H9 (cell line): ENCODE results near the gene RPL12. TPM values are rescaled to one million over a fixed set of nuclear protein-coding genes. Genes with fewer than 3 reads are reported as not detected.

Source experiments
- DNase-seq: peaks from one replicate; pipeline ENCODE4 v3.0.0-alpha.2; 2017
- H2AFZ ChIP-seq: one replicate; pipeline ENCODE4 v1.6.1; 2013; ENCODE audit warnings: mild to moderate bottlenecking, low read length, control low read depth, moderate library complexity
- H2AK5ac ChIP-seq: 2 replicates; pipeline ENCODE4 v1.6.1; 2013; ENCODE audit warnings: low read length, control low read depth, mixed read lengths; ENCODE audit not compliant: insufficient read length
- H2BK120ac ChIP-seq: one replicate; pipeline ENCODE4 v1.6.1; 2013; ENCODE audit warnings: low read depth, mild to moderate bottlenecking, low read length, control low read depth, inconsistent platforms; ENCODE audit not compliant: poor library complexity, severe bottlenecking
- H2BK12ac ChIP-seq: 2 replicates; pipeline ENCODE4 v1.6.1; 2013; ENCODE audit warnings: low read length, control low read depth, mixed read lengths, low read depth; ENCODE audit not compliant: insufficient read length
- H2BK15ac ChIP-seq: 2 replicates; pipeline ENCODE4 v1.6.1; 2013; ENCODE audit warnings: low read depth, low read length, control low read depth
- H2BK20ac ChIP-seq: one replicate; pipeline ENCODE4 v1.6.1; 2013; ENCODE audit warnings: low read depth, mild to moderate bottlenecking, low read length, control low read depth, inconsistent platforms; ENCODE audit not compliant: poor library complexity, severe bottlenecking
- H2BK5ac ChIP-seq: 2 replicates; pipeline ENCODE4 v1.6.1; 2013; ENCODE audit warnings: low read length, control low read depth, mixed read lengths; ENCODE audit not compliant: insufficient read length
- H3K14ac ChIP-seq: 2 replicates; pipeline ENCODE4 v1.6.1; 2013; ENCODE audit warnings: low read length, control low read depth; ENCODE audit not compliant: insufficient read depth
- H3K18ac ChIP-seq: 2 replicates; pipeline ENCODE4 v1.6.1; 2013; ENCODE audit warnings: low read depth, mild to moderate bottlenecking, mixed read lengths, low read length, control low read depth; ENCODE audit not compliant: insufficient read length
- H3K23ac ChIP-seq: 2 replicates; pipeline ENCODE4 v1.6.1; 2013; ENCODE audit warnings: low read length, control low read depth, mixed read lengths, low read depth; ENCODE audit not compliant: insufficient read length
- H3K23me2 ChIP-seq: 2 replicates; pipeline ENCODE4 v1.6.1; 2013; ENCODE audit warnings: low read depth, mild to moderate bottlenecking, mixed read lengths, low read length, control low read depth; ENCODE audit not compliant: insufficient read length, poor library complexity, severe bottlenecking
- H3K27ac ChIP-seq: 2 replicates; pipeline ENCODE4 v1.5.1; 2013; ENCODE audit warnings: low read length, control low read depth, mixed read lengths, low read depth; ENCODE audit not compliant: insufficient read length
- H3K27me3 ChIP-seq: 2 replicates; pipeline ENCODE4 v1.6.1; 2013; ENCODE audit warnings: low read length, control low read depth, inconsistent platforms; ENCODE audit not compliant: insufficient read depth
- H3K4ac ChIP-seq: 2 replicates; pipeline ENCODE4 v1.6.1; 2013; ENCODE audit warnings: low read depth, mild to moderate bottlenecking, control low read depth, inconsistent platforms, low read length, moderate library complexity
- H3K4me1 ChIP-seq: 2 replicates; pipeline ENCODE4 v1.6.1; 2013; ENCODE audit warnings: low read length, control low read depth, inconsistent platforms; ENCODE audit not compliant: insufficient read depth
- H3K4me2 ChIP-seq: 2 replicates; pipeline ENCODE4 v1.6.1; 2013; ENCODE audit warnings: low read length, control low read depth, mixed read lengths; ENCODE audit not compliant: insufficient read length, insufficient read depth
- H3K56ac ChIP-seq: 2 replicates; pipeline ENCODE4 v1.6.1; 2013; ENCODE audit warnings: low read depth, mild to moderate bottlenecking, mixed read lengths, low read length, control low read depth; ENCODE audit not compliant: insufficient read length
- H3K79me1 ChIP-seq: 2 replicates; pipeline ENCODE4 v1.6.1; 2013; ENCODE audit warnings: low read depth, mild to moderate bottlenecking, moderate library complexity, low read length, control low read depth, inconsistent platforms; ENCODE audit not compliant: insufficient read depth, poor library complexity, severe bottlenecking
- H3K79me2 ChIP-seq: 2 replicates; pipeline ENCODE4 v1.6.1; 2013; ENCODE audit warnings: low read length, control low read depth, inconsistent platforms; ENCODE audit not compliant: insufficient read depth
- H3K9ac ChIP-seq: 2 replicates; pipeline ENCODE4 v1.6.1; 2013; ENCODE audit warnings: low read length, control low read depth, mixed read lengths; ENCODE audit not compliant: insufficient read length; ENCODE audit errors: extremely low read depth
- H3K9me3 ChIP-seq: one replicate; pipeline ENCODE4 v1.6.1; 2013; ENCODE audit warnings: low read depth, low read length, inconsistent platforms; ENCODE audit not compliant: control insufficient read depth
- H3T11ph ChIP-seq: one replicate; pipeline ENCODE4 v1.6.1; 2013; ENCODE audit warnings: mild to moderate bottlenecking, low read length, control low read depth, inconsistent platforms
- H4K20me1 ChIP-seq: one replicate; pipeline ENCODE4 v1.6.1; 2013; ENCODE audit not compliant: control insufficient read depth, insufficient read length, insufficient read depth
- H4K5ac ChIP-seq: 2 replicates; pipeline ENCODE4 v1.6.1; 2013; ENCODE audit warnings: low read depth, mild to moderate bottlenecking, mixed read lengths, low read length, control low read depth; ENCODE audit not compliant: insufficient read length
- H4K8ac ChIP-seq: replicated peaks from 2 replicates; pipeline ENCODE4 v1.6.1; 2013; ENCODE audit warnings: low read length, control low read depth, mixed read lengths, low read depth; ENCODE audit not compliant: insufficient read length
- H4K91ac ChIP-seq: 2 replicates; pipeline ENCODE4 v1.6.1; 2013; ENCODE audit warnings: low read depth, mild to moderate bottlenecking, moderate library complexity, mixed read lengths, low read length, control low read depth; ENCODE audit not compliant: insufficient read length
- H3K27ac Mint-ChIP-seq, 3 experiments: 2 replicates in 2 of 3; 3 replicates in 1 of 3; pipeline ENCODE4 v1.8.0; 2020 to 2021; ENCODE audit warnings: mixed read lengths in 3 of 3, mild to moderate bottlenecking in 1 of 3, moderate library complexity in 1 of 3
- H3K27me3 Mint-ChIP-seq: 2 replicates; pipeline ENCODE4 v1.8.0; 2021; ENCODE audit warnings: low read depth, mild to moderate bottlenecking, moderate library complexity, mixed read lengths
- H3K36me3 Mint-ChIP-seq, 3 experiments: 2 replicates in 2 of 3; 3 replicates in 1 of 3; pipeline ENCODE4 v1.8.0; 2020 to 2021; ENCODE audit warnings: low read depth in 3 of 3, mixed read lengths in 3 of 3; ENCODE audit not compliant: insufficient read depth in 1 of 3
- H3K4me1 Mint-ChIP-seq, 2 experiments: 2 replicates each; pipeline ENCODE4 v1.8.0; 2020; ENCODE audit warnings: mixed read lengths in 2 of 2
- H3K4me3 Mint-ChIP-seq, 2 experiments: 2 replicates in 1 of 2; 3 replicates in 1 of 2; pipeline ENCODE4 v1.8.0; 2020 to 2021; ENCODE audit warnings: mild to moderate bottlenecking in 2 of 2, mixed read lengths in 2 of 2, moderate library complexity in 1 of 2
- H3K9me3 Mint-ChIP-seq, 2 experiments: 2 replicates in 1 of 2; 3 replicates in 1 of 2; pipeline ENCODE4 v1.8.0; 2020; ENCODE audit warnings: mild to moderate bottlenecking in 2 of 2, mixed read lengths in 2 of 2, moderate library complexity in 1 of 2
- WGBS: extraction: QIAGEN DNeasy Blood & Tissue Kit; methylation state at CpG from one replicate; pipeline ENCODE4 v1.1.7; 2013; ENCODE audit warnings: missing lambda C conversion rate, low lambda C conversion rate, mixed read lengths; ENCODE audit not compliant: insufficient read length; ENCODE audit errors: extremely low coverage; 5-methylcytosine and 5-hydroxymethylcytosine counted together
- total RNA-seq: library from RNA; stranded (reverse); gene quantifications from 2 replicates; pipeline ENCODE4 v1.2.1, GENCODE V29; 2021
- TF ChIP-seq, protein P1 (sequence below): fragments of 200-600 bp; sonication (generic); conservative IDR thresholded peaks from 3 replicates; pipeline ENCODE4 v1.8.0; 2021; ENCODE audit warnings: antibody characterized with exemption, mild to moderate bottlenecking

The RPL12 gene
- total RNA-seq, 1 experiment from 2014 or later, result 1,710 TPM

DNA sequence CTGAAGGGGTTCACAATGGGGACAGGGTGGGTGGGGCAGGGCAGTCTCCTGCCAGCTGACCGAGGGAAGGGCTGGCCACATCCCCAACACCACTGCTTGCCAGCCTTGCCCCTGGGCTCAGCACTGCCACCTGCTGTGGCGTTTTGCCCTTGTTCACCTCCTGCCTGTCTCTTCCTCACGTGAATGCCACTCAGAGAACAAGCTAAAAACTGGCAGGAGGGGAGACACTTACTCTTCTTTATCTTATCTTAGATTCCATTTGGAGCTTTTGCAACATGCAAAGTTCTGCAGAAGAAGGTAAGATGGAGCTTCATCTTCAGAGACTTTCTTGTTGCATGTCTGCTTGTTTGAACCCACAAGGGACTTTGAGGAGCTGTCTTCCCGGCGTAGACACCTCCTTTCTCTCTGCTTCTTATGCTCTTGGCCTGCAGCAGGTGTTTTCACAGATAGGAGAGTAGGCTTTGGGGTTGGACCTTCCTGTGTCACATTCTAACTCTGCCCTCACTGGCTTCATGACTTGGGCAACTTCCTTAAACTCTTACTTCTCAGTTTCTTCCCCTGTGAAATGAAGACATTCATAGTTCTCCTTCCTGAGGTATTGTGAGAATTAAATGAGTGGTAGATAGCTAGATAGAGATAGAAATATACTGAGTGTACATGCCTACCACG, 4.3 kb upstream of the RPL12 start:
- Mint-ChIP-seq H3K36me3 (peaks cover 21 to 39% (median 32%) of the 10 kb centered on the region in 3 experiments; a peak in 6 of 7 replicates), H3K27me3 (peaks cover 2% of the 10 kb centered on the region), H3K4me3 (no peak overlapping the region), H3K27ac (no peak overlapping the region; a peak in 1 of 7 replicates), H3K4me1 (peaks cover 8 to 10% of the 10 kb centered on the region in 2 experiments), H3K9me3 (0 out of 5 replicates have a peak, but pooled peaks cover 0 to 1% of the 10 kb centered on the region in 2 experiments)
- no peak overlapping the region for H3K56ac ChIP-seq
- H4K8ac ChIP-seq, result no peak overlapping the region
- no peak overlapping the region for H2BK120ac ChIP-seq
- H3K23me2 ChIP-seq, result peaks cover 7% of the 10 kb centered on the region
- no peak overlapping the region for H3K18ac ChIP-seq
- H3K23ac ChIP-seq, result no peak overlapping the region
- H3K27ac ChIP-seq, result no peak overlapping the region
- no peaks in the 10 kb centered on the region for H3K27me3 ChIP-seq
- no peak overlapping the region for H2AFZ ChIP-seq
- DNase-seq, result peak; percentile 38
- no CpG with 5 or more reads among the region's 6 CpGs for WGBS
- no peak overlapping the region for H2AK5ac ChIP-seq
- no peak overlapping the region for H3K4ac ChIP-seq
- H3K79me2 ChIP-seq, result peaks cover 7% of the 10 kb centered on the region; the same call in 1 of the 2 replicates
- no peak overlapping the region for H3K14ac ChIP-seq
- H3K4me2 ChIP-seq, result no peak overlapping the region
- TF ChIP-seq, protein P1, sequence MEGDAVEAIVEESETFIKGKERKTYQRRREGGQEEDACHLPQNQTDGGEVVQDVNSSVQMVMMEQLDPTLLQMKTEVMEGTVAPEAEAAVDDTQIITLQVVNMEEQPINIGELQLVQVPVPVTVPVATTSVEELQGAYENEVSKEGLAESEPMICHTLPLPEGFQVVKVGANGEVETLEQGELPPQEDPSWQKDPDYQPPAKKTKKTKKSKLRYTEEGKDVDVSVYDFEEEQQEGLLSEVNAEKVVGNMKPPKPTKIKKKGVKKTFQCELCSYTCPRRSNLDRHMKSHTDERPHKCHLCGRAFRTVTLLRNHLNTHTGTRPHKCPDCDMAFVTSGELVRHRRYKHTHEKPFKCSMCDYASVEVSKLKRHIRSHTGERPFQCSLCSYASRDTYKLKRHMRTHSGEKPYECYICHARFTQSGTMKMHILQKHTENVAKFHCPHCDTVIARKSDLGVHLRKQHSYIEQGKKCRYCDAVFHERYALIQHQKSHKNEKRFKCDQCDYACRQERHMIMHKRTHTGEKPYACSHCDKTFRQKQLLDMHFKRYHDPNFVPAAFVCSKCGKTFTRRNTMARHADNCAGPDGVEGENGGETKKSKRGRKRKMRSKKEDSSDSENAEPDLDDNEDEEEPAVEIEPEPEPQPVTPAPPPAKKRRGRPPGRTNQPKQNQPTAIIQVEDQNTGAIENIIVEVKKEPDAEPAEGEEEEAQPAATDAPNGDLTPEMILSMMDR, result peak; percentile 42; the same call in 2 of the 3 replicates
- no peak overlapping the region for H2BK12ac ChIP-seq
- H2BK5ac ChIP-seq, result no peak overlapping the region
- H3K9ac ChIP-seq, result no peak overlapping the region
- no peak overlapping the region for H4K5ac ChIP-seq
- H3K4me1 ChIP-seq, result peaks cover 4% of the 10 kb centered on the region
- H3K9me3 ChIP-seq, result no peaks in the 10 kb centered on the region
- H4K91ac ChIP-seq, result no peak overlapping the region
- H3T11ph ChIP-seq, result no peak overlapping the region
- no peak overlapping the region for H2BK15ac ChIP-seq
- H3K79me1 ChIP-seq, result peaks cover 2% of the 10 kb centered on the region
- H4K20me1 ChIP-seq, result no peaks in the 10 kb centered on the region
- no peak overlapping the region for H2BK20ac ChIP-seq
